ENCODE measurements around the gene MUC6.

MUC6 gene

GRCh38 chr11:963852-964251 lies 72.7 kb downstream of the MUC6 start:
- Histone ChIP-seq H3K14ac (ENCODE audit: low read length in 2 of 2) (no peak overlapping the region), H2BK15ac (ENCODE audit: low read depth, poor library complexity, severe bottlenecking) (no peak overlapping the region), H3K4ac (ENCODE audit: low read depth in 1 of 2, low read length in 2 of 2) (no peak overlapping the region), H3K4me3 (ENCODE audit: insufficient read depth in 1 of 2, low read depth in 1 of 2, low read length in 2 of 2) (no peak overlapping the region), H3K27me3 (ENCODE audit: control insufficient read depth in 1 of 2, insufficient read depth in 1 of 2, low read length in 2 of 2) (no peaks in the 10 kb centered on the region), H2BK5ac (ENCODE audit: low read depth, low read length, poor library complexity, severe bottlenecking) (no peak overlapping the region), H3K4me2 (ENCODE audit: low read length, poor library complexity, severe bottlenecking) (no peak overlapping the region), H3K9ac (ENCODE audit: low read length) (no peak overlapping the region), H2AK5ac (ENCODE audit: low read length, severe bottlenecking) (no peak overlapping the region), H2BK120ac (ENCODE audit: low read depth, low read length) (no peak overlapping the region), H4K91ac (ENCODE audit: low read length) (no peak overlapping the region), H3K27ac (ENCODE audit: low read length, poor library complexity, severe bottlenecking) (no peak overlapping the region), H3K4me1 (ENCODE audit: control insufficient read depth, insufficient read depth, low read depth, low read length) (peaks cover 4% of the 10 kb centered on the region), H3K18ac (ENCODE audit: low read depth in 1 of 2, low read length in 2 of 2) (no peak overlapping the region), H2AFZ (ENCODE audit: low read depth, low read length) (no peak overlapping the region), H2BK12ac (ENCODE audit: low read length in 2 of 2) (no peak overlapping the region), H3K36me3 (ENCODE audit: control insufficient read depth in 1 of 2, insufficient read depth in 2 of 2, low read depth in 1 of 2, low read length in 2 of 2) (peaks cover 51 to 73% of the 10 kb centered on the region in 2 experiments), H4K8ac (ENCODE audit: low read length) (no peak overlapping the region), H3K9me3 (ENCODE audit: control insufficient read depth, low read length) (no peaks in the 10 kb centered on the region), H3K79me1 (replicated peaks; ENCODE audit: low read length, poor library complexity, severe bottlenecking) (peaks cover 43% of the 10 kb centered on the region), H3K23ac (ENCODE audit: low read length in 2 of 2) (no peak overlapping the region)
- 99% methylated on average over 7 of the region's 7 CpGs for WGBS
- no peak for DNase-seq

All from mesenchymal stem cell (in vitro differentiated cells and primary cell).